Measurements from ENCODE around the gene GIMD1.
"Not testable (repeated sequence)": the region's sequence is repeated elsewhere in the genome, so short reads cannot be mapped to it uniquely, and the experiment has no call there.

GIMD1 gene

GRCh38 chr4:106368678-106369077, at the start of gene GIMD1:
GIMD1 (minus strand) TSS chr4:106368778; CDS start chr4:106367435, 1,343 bp downstream.
- no peak for FAIRE-seq

- FAIRE-seq: no peak
These were observed 45.8 kb upstream of the GIMD1 start for GRCh38 chr4:106414366-106414765.

DNA sequence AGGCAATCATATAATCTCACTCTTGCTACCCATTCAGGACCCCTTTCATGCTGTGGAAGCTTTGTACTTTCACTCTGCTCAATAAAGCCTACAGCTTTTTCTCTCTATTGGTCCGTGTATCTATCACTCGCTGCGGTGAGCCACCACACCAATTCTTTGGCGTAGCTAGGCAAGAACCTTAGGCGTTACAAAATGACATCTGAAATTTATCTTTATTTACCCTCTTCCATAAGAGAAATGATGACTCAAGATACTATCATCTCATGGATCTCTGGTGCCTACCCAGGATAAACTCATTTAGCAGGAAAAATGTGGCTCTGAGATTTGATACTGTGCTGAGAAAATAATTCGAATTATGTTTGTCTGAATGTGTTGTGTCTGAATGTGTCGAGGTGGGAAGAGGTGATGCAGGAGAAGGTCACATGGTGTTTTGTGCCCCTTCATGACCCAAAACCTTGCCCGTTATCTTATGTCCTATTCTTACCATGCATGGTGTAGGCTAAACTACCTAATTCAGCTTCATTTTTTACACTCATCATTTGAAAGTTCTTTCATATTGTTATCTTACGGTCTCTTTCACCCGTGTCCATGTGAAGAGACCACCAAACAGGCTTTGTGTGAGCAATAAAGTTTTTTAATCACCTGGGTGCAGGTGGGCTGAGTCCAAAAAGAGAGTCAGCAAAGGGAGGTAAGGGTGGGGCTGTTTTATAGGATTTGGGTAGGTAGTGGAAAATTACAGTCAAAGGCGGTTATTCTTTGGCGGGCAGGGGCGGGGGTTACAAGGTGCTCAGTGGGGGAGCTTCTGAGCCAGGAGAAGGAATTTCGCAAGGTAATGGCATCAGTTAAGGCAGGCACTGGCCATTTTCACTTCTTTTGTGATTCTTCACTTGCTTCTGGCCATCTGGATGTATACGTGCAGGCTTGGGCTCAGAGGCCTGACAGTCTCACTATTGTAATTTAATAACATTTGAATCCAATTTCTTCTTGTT, 41.6 kb upstream of the GIMD1 start:
- no peak for FAIRE-seq

DNA sequence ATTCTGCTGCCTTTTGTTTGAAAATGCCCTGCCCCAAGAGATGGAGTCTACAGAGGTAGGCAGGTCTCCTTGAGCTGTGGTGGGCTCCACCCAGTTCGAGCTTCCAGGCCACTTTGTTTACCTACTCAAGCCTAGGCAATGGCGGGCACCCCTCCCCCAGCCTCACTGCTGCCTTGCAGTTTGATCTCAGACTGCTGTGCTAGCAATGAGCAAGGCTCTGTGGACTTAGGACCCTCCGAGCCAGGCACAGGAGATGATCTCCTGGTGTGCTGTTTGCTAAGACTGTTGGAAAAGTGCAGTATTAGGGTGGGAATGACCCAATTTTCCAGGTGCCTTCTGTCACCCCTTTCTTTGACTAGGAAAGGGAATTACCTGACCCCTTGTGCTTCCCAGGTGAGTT, 39.4 kb upstream of the GIMD1 start:
- FAIRE-seq: not testable (repeated sequence)

GRCh38 chr4:106401157-106401556, 32.6 kb upstream of the GIMD1 start:
- FAIRE-seq: no peak

- FAIRE-seq: not testable (repeated sequence)
These were observed 30.3 kb upstream of the GIMD1 start for GRCh38 chr4:106398898-106399297.

- FAIRE-seq: no peak
These were observed 27.0 kb upstream of the GIMD1 start for GRCh38 chr4:106395582-106395981.

DNA sequence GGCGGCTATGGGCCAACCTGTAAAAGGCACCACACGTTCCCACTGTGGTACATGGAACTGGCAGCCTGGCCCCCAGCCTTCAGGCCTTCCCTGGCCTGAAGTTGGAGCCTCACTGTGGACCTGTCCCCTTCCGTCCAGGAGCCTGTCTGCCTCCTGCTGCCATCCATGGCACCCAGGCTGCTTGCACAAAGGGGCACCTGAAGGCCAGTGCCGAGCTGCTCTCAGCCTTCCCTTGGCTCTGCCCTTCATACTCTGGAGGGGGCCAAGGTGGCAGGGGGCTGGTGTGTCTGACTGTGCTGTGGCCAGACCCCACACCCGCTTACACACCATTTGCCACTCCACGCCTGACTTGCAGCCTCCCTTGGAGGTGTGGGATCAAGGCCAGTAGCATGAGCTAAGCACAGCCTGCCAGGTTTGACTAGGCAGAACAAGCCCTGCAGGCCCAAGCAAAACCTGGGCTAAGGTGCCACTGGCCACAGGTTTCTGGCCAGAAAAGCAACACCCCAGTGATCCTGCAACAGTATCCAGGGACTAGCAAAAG, 17.3 kb upstream of the GIMD1 start:
- FAIRE-seq: no peak

DNA sequence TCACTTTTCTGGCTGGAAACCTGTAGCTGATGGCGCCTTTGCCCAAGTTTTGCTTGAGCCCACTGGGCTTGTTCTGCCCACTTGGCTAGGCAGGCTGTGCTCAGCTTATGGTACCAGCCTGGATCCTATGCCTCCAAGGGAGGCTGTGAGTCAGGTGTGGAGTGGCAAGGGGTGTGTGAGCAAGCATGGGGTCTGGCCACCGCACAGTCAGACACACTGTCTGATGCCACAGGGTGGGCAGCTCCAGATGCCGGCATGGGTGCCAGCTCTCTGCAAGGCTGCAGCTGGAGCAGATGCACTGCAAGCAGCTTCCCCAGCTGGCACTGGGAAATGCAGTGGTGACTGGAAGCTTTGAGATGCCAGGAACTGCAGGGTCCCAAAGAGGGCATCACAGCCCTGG, 16.3 kb upstream of the GIMD1 start:
- no peak for FAIRE-seq

DNA sequence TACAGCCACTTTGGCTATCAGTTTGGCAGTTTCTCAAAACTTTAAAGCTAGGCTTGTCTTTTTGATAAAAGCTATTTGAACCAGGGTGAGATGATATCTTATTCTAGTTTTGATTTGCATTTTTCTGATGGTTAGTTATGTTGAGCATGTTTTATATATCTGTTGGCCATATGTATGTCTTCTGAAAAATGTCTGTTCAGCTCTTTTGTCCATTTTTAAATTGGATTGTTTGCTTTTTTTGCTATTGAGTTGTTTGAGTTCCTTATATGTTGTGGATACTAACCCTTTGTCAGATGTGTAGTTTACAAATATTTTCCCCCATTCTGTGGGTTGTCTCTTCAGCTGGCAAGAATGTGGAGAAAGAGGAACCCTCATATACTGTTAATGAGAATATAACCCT, 11.6 kb upstream of the GIMD1 start:
- no peak for FAIRE-seq

GRCh38 chr4:106373026-106373425, 4.4 kb upstream of the GIMD1 start:
- FAIRE-seq: no peak

GRCh38 chr4:106371161-106371560, 2.6 kb upstream of the GIMD1 start:
- FAIRE-seq: no peak

GRCh38 chr4:106370214-106370613, 1.6 kb upstream of the GIMD1 start:
- FAIRE-seq: no peak

GRCh38 chr4:106369456-106370060, 980 bp upstream of the GIMD1 start:
- peak; percentile 88 for FAIRE-seq

DNA sequence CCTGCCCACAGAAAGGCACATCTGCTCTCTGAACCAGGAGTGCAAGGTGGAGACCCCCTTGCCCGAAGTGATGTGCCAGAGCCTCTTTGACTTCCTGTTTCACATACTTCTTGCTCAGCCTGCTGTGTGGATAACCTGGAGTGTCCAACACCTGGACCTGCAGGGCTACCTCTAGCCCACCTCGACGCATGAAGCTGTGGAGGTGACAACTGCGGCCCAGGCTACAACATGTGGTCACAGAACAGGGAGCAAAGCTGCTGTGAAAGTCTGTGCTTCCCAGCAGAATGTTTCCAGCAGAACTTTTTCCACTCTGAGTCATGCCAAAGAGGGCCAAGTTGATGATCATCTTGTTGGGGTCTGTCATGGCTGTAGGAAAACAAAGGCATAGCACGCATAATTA, 1.5 kb downstream of the GIMD1 start:
- no peak for FAIRE-seq

DNA sequence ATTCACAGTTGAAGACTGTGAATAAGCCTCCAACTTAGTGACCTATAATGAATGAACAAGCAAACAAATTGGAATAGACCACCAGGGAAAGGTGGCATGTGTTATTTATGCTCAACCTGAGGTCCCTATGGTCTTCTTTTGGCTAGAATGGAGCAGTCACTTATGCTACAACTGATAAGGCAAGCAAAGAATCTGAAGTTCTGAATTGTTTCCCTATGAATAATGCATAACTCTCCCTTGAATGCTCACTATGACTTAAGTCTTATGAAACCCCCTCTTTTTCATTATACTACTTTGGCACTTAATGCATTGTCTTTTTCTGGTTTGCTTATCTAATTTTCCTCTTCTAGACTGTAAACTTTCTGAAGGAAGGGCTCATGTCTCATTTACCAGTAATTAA, 2.6 kb downstream of the GIMD1 start:
- FAIRE-seq: no peak

- FAIRE-seq: no peak
These were observed 3.0 kb downstream of the GIMD1 start for GRCh38 chr4:106365613-106366012.

GRCh38 chr4:106364282-106364681, 4.3 kb downstream of the GIMD1 start:
- FAIRE-seq: no peak

- no peak for FAIRE-seq
These were observed 6.3 kb downstream of the GIMD1 start for GRCh38 chr4:106362086-106362825.

- no peak for FAIRE-seq
These were observed 9.7 kb downstream of the GIMD1 start for GRCh38 chr4:106358899-106359298.

DNA sequence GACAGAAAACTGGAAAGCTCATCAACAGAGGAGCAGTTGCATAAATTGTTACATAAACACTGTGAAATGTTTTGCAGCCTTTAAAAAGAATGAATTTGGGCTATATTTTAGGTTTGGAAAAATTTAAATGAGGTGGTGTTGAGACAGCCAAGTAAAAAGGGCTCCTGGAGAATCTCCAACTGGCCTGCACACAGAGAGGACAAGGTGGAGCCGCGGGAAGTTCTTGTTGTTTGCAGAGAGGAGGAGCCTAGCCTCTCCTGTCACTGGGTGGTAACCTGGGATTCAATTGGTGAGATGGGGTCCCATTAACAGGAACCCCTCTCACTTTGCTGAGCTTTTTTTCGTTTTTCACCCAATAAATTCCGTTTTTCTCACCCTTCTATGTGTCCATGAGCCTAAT, 13.4 kb downstream of the GIMD1 start:
- FAIRE-seq: no peak

DNA sequence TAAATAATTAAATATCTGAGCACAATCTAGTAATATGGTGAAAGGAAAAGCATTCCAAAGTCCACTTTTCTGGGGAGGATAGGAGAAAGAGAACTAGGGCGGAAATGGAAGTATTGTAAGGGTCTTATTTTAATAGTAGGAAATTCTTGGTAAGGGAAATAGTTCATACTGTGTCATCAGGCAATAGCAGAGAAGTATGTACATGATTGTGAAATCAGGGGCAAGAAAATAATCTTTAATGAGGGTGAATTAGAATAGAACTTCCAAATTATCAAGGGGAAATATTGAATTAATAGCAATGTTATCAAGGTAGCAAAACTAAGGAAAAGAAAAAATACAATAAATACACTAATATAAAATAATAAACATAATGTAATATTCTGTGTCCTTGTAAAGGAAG, 14.8 kb downstream of the GIMD1 start:
- no peak for FAIRE-seq

GRCh38 chr4:106351016-106351415, 17.6 kb downstream of the GIMD1 start:
- no peak for FAIRE-seq
